ENCODE results near the gene SCTR.

Gene SCTR

GRCh38 chr2:119473621-119474370, 50.5 kb downstream of the SCTR start:
- DNase-seq, result no peak

GRCh38 chr2:119472749-119473148, 51.5 kb downstream of the SCTR start:
- DNase-seq, result no peak

GRCh38 chr2:119469661-119470297, 54.5 kb downstream of the SCTR start:
- DNase-seq, result no peak

DNA sequence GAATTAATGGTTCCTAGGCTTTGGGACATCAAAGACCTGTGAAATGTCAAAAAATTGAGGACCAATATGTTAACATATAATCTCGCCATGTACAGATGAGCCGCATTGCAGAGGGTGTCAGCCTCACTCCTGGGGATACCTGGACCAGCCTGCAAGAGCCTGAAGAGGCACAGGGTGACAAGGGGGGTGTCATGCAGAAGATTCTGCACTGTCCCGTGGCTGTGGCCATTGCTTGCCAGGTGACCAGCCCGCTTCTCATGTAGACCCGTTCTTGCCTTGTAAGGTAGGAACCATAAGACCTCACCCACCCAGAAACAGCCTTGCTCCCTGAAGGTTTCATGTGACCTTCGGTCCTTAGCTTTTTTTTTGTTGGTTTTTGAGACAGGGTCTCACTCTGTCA, 55.2 kb downstream of the SCTR start:
- DNase-seq, result no peak

GRCh38 chr2:119468154-119468955, 55.9 kb downstream of the SCTR start:
- peak; percentile 30 for DNase-seq

DNA sequence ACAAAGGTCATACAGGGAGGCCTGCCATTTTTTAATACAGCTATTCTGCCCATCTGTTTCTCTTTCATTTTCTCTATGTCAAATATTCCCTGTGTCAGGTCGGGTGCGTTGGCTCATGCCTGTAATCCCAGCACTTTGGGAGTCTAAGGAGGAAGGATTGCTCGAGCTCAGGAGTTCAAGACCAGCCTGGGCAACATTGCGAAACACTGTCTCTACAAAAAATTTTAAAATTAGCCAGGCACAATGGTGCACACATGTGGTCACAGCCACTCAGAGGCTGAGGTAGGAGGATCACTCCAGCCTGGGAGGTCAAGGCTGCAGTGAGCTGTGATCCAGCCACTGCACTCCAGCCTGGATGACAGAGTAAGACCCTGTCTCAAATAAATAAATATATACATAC, 57.9 kb downstream of the SCTR start:
- DNase-seq, result no peak

DNA sequence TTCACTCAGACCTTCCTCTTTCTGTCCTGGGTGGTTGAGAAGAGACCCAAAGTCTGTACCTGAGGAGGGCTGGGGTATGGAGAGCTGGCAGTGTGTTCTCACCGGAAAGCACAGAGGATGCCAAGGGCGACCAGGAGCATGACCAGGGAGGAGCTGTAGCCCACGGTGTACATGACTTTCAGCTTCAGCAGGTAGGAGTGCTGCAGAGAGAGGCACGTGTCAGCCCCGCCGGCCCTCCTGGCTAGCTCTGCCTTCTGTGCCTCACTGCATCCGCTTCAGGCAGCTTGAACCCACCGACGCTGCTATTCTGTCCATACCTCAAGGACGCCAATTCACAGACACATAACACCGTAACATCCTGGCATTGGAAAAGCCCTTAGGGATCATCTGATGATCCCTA, 58.6 kb downstream of the SCTR start:
- no peak for DNase-seq

- no peak for DNase-seq
These were observed 59.3 kb downstream of the SCTR start for GRCh38 chr2:119464981-119465380.

DNA sequence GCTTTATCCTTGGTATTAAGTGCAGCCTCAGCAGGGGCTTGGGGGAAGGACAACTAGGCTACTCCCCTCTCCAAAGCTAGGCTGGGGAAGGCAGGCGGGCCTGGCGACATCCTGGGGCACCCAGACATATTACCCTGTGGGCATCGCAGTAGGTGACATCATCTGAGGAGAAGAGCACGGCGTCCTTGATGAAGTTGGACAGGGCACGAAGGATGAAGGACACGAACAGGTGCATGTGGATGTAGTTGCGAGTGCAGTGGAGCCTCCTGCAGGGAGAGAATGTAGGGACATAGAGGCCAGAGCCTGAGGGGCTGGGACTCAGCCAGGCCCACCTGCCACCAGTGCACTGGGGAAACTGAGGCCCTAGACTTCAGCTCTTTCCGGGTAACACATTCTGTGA, 60.3 kb downstream of the SCTR start:
- no peak for DNase-seq

- DNase-seq, result no peak
These were observed 61.1 kb downstream of the SCTR start for GRCh38 chr2:119463136-119463535.

- no peak for DNase-seq
These were observed 61.7 kb downstream of the SCTR start for GRCh38 chr2:119462574-119462973.

GRCh38 chr2:119461811-119462210, 62.5 kb downstream of the SCTR start:
- DNase-seq, result no peak

DNA sequence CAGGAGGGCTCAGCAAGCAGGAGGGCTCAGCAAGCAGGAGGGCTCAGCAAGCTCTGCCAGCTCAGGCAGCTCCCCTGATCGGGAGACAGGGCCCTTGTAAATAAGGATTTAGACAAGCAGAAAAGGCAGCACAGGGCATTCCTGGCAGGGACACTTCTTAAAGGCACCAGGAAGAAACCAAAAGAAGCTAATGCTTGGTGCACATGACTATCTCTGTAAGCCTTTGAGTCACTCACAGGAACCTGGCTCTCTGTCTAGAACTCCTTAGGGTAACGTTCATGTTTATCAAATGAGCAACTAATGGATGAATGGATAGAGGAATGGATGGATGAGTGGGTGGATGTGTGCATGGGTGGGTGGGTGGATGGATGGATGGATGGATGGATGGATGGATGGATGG, 64.2 kb downstream of the SCTR start:
- DNase-seq, result no peak

DNA sequence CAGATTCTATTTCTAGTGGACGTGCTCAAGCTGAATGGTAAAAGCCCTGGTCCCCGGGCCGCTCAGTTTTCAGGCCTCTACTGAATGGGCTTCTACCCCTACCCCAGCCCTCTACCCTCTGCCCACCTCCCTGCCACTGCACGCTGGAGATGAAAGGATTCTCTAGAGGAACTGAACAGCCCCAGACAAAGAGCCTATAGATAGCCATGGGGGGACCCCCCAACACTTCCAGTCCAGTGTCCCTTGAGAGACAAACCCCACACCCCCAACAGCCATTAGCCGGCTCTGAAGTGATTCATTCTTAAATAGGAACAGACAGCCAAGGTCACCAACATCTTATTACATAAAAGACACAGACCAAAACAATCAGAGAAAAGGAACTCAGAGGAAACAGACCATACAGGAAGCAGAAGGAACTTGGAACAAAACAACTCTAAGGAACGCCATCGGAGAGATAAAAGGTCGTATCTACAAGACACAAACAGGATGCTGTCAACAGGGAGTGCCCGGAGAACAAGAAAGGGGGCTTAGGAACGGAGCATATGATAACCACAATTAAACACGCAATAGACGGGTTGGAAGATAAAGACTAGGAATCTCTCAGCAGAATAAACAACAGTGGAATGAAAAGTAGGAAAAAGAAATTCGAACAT, 69.1 kb downstream of the SCTR start:
- DNase-seq, result no peak

- no peak for DNase-seq
These were observed 70.2 kb downstream of the SCTR start for GRCh38 chr2:119453972-119454593.

- DNase-seq, result no peak
These were observed 72.8 kb downstream of the SCTR start for GRCh38 chr2:119451336-119452050.

DNA sequence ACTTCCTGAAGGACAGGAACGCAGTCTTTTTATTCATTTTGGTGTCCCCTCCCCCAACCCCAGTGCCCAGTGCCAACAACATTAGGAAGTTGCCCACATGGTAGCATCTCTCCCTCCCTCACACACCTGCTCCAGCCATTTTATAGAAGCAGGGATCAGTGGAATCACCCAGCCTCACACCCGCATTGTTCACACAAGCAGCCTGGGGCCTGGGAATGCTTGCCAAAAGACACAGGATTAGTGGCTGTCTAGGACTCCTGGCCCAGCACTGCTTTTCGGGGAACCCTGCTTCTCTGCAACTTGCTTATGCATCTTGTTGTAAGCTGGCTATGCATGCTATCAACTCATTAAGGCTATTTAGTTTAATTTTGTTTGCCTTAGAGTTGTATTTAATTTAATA, 74.8 kb downstream of the SCTR start:
- DNase-seq, result no peak

DNA sequence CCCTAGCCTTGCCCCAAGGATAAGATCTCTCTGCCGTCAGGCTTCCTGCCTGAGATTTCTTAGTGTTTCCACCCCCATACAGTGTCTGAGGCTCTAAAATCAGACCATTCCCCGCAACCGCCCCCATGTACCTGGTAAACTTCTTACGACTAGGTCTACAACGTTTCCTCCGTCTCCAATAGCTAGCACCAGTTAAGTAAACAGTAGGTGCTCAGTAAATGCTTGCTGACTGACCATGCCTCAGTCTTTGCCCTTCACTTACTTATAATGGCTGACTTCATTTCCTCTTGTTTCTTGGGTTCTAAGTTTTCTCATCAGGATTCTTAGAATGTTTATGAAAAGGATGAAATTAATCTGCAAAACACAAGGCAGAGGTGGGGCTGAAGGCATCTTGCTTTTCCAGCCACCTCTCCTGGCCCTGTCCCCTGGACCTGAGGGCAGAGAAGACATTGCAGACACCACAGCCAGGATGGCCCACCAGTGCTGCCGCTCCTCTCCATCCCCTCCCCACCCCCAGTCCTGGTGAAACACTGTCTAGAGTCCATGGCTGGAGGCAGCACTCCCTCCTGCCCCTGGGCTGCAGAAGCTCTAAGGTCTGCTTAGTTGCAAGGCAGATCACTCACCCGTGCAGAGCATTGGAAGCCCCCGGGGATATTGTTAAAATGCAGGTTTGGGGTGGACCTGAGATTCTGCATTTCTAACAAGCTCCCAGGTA, 75.7 kb downstream of the SCTR start:
- no peak for DNase-seq

DNA sequence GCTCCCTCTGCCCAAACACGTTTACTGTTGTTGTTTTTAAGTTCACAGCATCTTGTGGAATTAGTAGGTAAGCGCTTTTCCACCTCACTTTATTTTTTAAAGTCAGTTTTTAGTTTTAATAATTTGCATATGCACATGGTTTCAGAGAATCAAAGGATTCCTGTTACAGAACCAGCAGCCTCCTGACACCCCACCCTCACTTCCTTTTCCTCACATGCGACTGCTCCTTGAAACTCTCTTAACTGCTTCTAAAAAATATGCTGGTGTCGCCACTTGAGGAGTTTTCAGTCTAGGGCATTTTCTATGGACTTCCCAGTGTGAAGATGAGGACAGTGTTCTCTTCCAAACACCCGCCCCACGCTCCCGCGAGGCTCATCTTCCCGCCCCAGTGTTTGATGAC, 78.2 kb downstream of the SCTR start:
- DNase-seq, result no peak

GRCh38 chr2:119442850-119443249, 81.4 kb downstream of the SCTR start:
- no peak for DNase-seq

DNA sequence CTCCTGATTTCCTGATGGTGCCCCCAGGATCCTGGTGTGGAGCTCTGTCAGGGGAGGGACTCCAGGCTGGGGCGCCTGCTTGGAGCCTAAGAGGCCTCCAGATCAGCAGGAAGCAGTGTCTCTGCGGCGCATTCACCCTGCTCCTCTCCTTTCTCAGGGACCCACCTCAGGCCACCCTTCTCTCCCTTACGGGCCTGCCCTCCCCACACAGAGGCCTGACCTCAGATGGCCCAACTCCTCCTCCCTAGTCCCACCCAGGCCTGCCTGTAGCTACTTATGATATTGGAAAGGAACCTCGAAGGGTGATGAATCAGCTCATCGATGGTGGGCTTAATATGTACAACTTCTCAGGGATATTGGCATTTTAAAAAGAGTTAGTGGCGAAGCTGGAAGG, 82.1 kb downstream of the SCTR start:
- DNase-seq, result no peak
